Neutrophil (primary cell): ENCODE results near the gene ALPK1.
A peak's percentile ranks its signal among the peaks of the same experiment; 100 is the strongest.

Experiments used
- H3K27ac ChIP-seq: fragments of 200-600 bp; sonication (generic); 2 replicates; pipeline ENCODE4 v1.5.1; 2016; ENCODE audit warnings: mild to moderate bottlenecking, moderate library complexity
- H3K27me3 ChIP-seq: fragments of 200-600 bp; sonication (generic); 2 replicates; pipeline ENCODE4 v1.6.0; 2016; ENCODE audit warnings: mild to moderate bottlenecking
- H3K36me3 ChIP-seq: fragments of 200-600 bp; sonication (generic); 2 replicates; pipeline ENCODE4 v1.5.1; 2017
- H3K4me1 ChIP-seq, 2 experiments: fragments of 200-600 bp in 1 of 2; sonication (generic) in 1 of 2; 1 replicate in 1 of 2; 2 replicates in 1 of 2; pipeline versions ENCODE4 v1.5.1 to v1.6.1; 2013 to 2016; ENCODE audit warnings: low read depth in 1 of 2, low read length in 1 of 2, mild to moderate bottlenecking in 1 of 2, moderate library complexity in 1 of 2; ENCODE audit not compliant: control insufficient read depth in 1 of 2, insufficient read depth in 1 of 2
- H3K4me3 ChIP-seq, 2 experiments: fragments of 200-600 bp in 1 of 2; sonication (generic) in 1 of 2; 1 replicate in 1 of 2; 2 replicates in 1 of 2; pipeline ENCODE4 v1.5.1; 2013 to 2016; ENCODE audit warnings: low read depth in 1 of 2, low read length in 1 of 2, mild to moderate bottlenecking in 1 of 2, moderate library complexity in 1 of 2
- H3K9me3 ChIP-seq: fragments of 200-600 bp; sonication (generic); 2 replicates; pipeline ENCODE4 v1.5.1; 2016
- CTCF ChIP-seq: fragments of 200-600 bp; sonication (generic); IDR thresholded peaks from 2 replicates; pipeline ENCODE4 v1.5.1; 2016; ENCODE audit warnings: antibody characterized with exemption

The ALPK1 gene

GRCh38 chr4:112316360-112316759, 19.2 kb downstream of the ALPK1 start:
- Histone ChIP-seq H3K27me3 (no peaks in the 10 kb centered on the region), H3K4me3 (peak overlapping the region in 1 of 2 experiments; percentile 10), H3K4me1 (peaks cover 82 to 87% of the 10 kb centered on the region in 2 experiments), H3K9me3 (no peaks in the 10 kb centered on the region), H3K36me3 (no peaks in the 10 kb centered on the region), H3K27ac (peak overlapping the region; percentile 81)
- TF ChIP-seq CTCF = no peak

- no peaks in the 10 kb centered on the region for H3K27me3 ChIP-seq
- TF ChIP-seq CTCF = no peak
Measured at GRCh38 chr4:112318239-112319142, 21.3 kb downstream of the ALPK1 start.

GRCh38 chr4:112321776-112322684, 24.9 kb downstream of the ALPK1 start:
- Histone ChIP-seq H3K27me3 (no peaks in the 10 kb centered on the region), H3K4me3 (no peak overlapping the region)
- peak; percentile 90 for TF ChIP-seq CTCF

More at GRCh38 chr4:112318239-112319142, 21.3 kb downstream of the ALPK1 start:
- peaks cover 71 to 76% of the 10 kb centered on the region in 2 experiments for H3K4me1 ChIP-seq
- no peaks in the 10 kb centered on the region for H3K9me3 ChIP-seq
- peaks cover 2% of the 10 kb centered on the region for H3K36me3 ChIP-seq
- H3K4me3 ChIP-seq = no peak overlapping the region
- H3K27ac ChIP-seq = peak overlapping the region; percentile 54

GRCh38 chr4:112322866-112323265, 25.7 kb downstream of the ALPK1 start:
- Histone ChIP-seq H3K4me1 (peaks cover 27 to 32% of the 10 kb centered on the region in 2 experiments), H3K27me3 (no peaks in the 10 kb centered on the region), H3K9me3 (no peaks in the 10 kb centered on the region), H3K4me3 (no peak overlapping the region), H3K36me3 (peaks cover 45% of the 10 kb centered on the region), H3K27ac (peak overlapping the region; percentile 42)
- no peak for TF ChIP-seq CTCF

More at GRCh38 chr4:112321776-112322684, 24.9 kb downstream of the ALPK1 start:
- no peaks in the 10 kb centered on the region for H3K9me3 ChIP-seq
- peaks cover 36% of the 10 kb centered on the region for H3K36me3 ChIP-seq
- peak overlapping the region; percentile 42 for H3K27ac ChIP-seq
- peaks cover 35 to 40% of the 10 kb centered on the region in 2 experiments for H3K4me1 ChIP-seq

- Histone ChIP-seq H3K36me3 (peaks cover 66% of the 10 kb centered on the region), H3K27me3 (no peaks in the 10 kb centered on the region), H3K4me3 (no peak overlapping the region), H3K4me1 (peaks cover 17 to 18% of the 10 kb centered on the region in 2 experiments), H3K9me3 (no peaks in the 10 kb centered on the region), H3K27ac (no peak overlapping the region)
- no peak for TF ChIP-seq CTCF
Measured at GRCh38 chr4:112325530-112325929, 28.4 kb downstream of the ALPK1 start.
